Measurements from ENCODE around the gene NPVF.

Gene NPVF

DNA sequence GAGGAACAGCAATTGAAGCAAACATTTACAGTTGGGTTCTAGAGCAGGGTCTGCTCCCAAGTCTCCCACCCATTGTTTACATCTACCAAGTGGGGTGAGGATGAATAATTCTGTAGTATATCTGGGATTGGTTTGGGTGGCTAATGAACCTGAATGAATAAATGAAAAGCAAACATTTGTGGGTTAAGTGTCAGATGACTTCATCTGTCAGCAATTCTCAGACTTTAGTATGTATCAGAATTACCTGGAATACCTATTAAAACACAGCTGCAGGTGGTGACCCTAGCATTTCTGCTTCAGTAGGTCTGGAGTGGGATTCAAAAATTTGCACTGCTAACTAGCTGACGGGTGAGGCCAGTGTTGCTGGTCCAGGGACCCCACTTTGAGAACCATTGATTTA lies 18.0 kb upstream of the NPVF start:
- TF ChIP-seq, protein P1, sequence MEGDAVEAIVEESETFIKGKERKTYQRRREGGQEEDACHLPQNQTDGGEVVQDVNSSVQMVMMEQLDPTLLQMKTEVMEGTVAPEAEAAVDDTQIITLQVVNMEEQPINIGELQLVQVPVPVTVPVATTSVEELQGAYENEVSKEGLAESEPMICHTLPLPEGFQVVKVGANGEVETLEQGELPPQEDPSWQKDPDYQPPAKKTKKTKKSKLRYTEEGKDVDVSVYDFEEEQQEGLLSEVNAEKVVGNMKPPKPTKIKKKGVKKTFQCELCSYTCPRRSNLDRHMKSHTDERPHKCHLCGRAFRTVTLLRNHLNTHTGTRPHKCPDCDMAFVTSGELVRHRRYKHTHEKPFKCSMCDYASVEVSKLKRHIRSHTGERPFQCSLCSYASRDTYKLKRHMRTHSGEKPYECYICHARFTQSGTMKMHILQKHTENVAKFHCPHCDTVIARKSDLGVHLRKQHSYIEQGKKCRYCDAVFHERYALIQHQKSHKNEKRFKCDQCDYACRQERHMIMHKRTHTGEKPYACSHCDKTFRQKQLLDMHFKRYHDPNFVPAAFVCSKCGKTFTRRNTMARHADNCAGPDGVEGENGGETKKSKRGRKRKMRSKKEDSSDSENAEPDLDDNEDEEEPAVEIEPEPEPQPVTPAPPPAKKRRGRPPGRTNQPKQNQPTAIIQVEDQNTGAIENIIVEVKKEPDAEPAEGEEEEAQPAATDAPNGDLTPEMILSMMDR (IDR thresholded peaks at IDR 0.05) = no peak
- no peak overlapping the region for H3K4me3 ChIP-seq
- no peak for DNase-seq (ENCODE audit: low spot score)
- H3K27ac ChIP-seq = no peak overlapping the region

GRCh38 chr7:25244254-25245033 lies 16.2 kb upstream of the NPVF start:
- TF ChIP-seq, protein P1 (IDR thresholded peaks at IDR 0.05) = no peak
- peak overlapping the region in 1 of 2 donors; percentile 40 for H3K27ac ChIP-seq
- H3K4me3 ChIP-seq = peak overlapping the region; percentile 10
- DNase-seq (ENCODE audit: low spot score) = no peak

DNA sequence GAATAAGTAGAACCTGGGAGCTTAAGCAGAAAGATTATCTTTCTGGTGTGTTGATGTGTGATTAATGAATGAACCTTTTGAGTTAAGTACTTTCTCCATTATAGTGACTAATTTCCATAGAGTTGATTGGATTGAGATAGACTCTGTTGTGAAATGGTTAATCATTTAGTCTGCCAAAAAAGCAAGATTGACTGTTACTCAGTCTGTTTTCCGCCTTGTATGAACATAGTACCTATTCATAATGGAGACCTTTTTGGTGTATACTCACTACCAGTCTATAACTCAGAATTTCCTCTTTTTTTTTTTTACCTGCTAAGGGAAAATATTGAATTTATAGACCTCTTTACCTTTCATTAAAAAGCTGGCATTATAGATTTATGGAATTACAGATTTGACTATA lies 14.4 kb upstream of the NPVF start:
- DNase-seq (ENCODE audit: low spot score) = no peak
- Histone ChIP-seq H3K4me3 (no peak overlapping the region), H3K27ac (no peak overlapping the region)
- TF ChIP-seq, protein P1 (IDR thresholded peaks at IDR 0.05) = no peak

GRCh38 chr7:25240896-25241295 lies 12.6 kb upstream of the NPVF start:
- TF ChIP-seq, protein P1 (IDR thresholded peaks at IDR 0.05) = no peak
- peak overlapping the region; percentile 33 for H3K4me3 ChIP-seq
- no peak overlapping the region for H3K27ac ChIP-seq
- no peak for DNase-seq (ENCODE audit: low spot score)

DNA sequence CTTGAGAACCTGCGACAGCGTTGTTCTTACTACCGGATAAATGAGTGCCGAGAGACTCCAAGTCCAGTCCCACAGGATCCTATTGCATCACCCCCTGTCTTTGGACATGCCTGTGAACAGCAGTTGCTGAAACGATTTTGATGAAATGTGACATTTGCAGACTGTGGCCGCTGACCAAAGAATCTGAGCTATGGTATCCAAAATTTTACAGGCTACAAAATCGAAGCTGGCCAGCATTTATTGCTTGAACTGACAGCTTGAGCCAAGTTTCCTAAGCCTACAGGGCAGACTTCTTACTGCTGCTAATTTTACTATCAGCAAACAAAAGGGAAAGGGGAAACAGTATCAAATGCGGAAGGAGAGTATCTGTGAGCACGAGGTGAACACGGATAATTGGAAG lies 12.1 kb upstream of the NPVF start:
- no peak for DNase-seq (ENCODE audit: low spot score)
- H3K27ac ChIP-seq = peak overlapping the region in 1 of 2 donors; percentile 19
- TF ChIP-seq, protein P1 (IDR thresholded peaks at IDR 0.05) = no peak
- H3K4me3 ChIP-seq = peak overlapping the region; percentile 33

DNA sequence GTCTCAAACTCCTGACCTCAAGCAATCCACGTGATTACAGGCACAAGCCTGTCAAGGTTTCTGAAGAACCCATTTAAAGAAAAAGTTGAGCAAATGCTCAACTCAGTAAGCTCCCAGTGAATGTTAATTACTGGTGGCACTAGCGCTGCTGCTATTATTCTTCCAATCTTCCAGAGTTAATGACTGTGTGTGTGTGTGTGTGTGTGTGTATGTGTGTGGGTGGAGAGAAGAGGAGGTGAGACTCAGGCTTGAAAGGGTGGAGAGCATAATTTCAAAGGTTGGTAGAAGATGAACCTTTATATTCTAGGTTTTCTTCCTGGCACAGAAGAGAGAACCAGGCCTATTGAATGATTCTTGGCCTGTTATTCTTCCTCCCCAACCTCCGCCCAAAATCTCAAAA lies 11.6 kb upstream of the NPVF start:
- H3K4me3 ChIP-seq = no peak overlapping the region
- TF ChIP-seq, protein P1 (IDR thresholded peaks at IDR 0.05) = no peak
- DNase-seq (ENCODE audit: low spot score) = no peak
- H3K27ac ChIP-seq = peak overlapping the region in 1 of 2 donors; percentile 19

GRCh38 chr7:25238066-25238725 lies 9.9 kb upstream of the NPVF start:
- no peak overlapping the region for H3K27ac ChIP-seq
- TF ChIP-seq, protein P1 (IDR thresholded peaks at IDR 0.05) = no peak
- DNase-seq (ENCODE audit: low spot score) = no peak
- H3K4me3 ChIP-seq = no peak overlapping the region
